OCI-M2 (cell line): Measurements from ENCODE around the gene RHAG.
"Not testable (repeated sequence)": the region's sequence is repeated elsewhere in the genome, so short reads cannot be mapped to it uniquely, and the experiment has no call there.

Source experiments
- DNase-seq: peaks from one replicate; lab custom pipeline; 2025; ENCODE audit not compliant: unreplicated experiment; lab: John Stamatoyannopoulos, UW

Gene RHAG

GRCh38 chr6:49635978-49636712 lies 494 bp downstream of the RHAG start:
- DNase-seq, result no peak

- DNase-seq, result no peak
These were observed 1.2 kb downstream of the RHAG start for GRCh38 chr6:49635480-49635879.

GRCh38 chr6:49634836-49635218 lies 1.8 kb downstream of the RHAG start:
- no peak for DNase-seq

GRCh38 chr6:49634092-49634835 lies 2.4 kb downstream of the RHAG start:
- no peak for DNase-seq

GRCh38 chr6:49633541-49633940 lies 3.1 kb downstream of the RHAG start:
- DNase-seq, result no peak

- DNase-seq, result no peak
These were observed 3.9 kb downstream of the RHAG start for GRCh38 chr6:49632727-49633126.

- not testable (repeated sequence) for DNase-seq
These were observed 7.1 kb downstream of the RHAG start for GRCh38 chr6:49629485-49630088.

GRCh38 chr6:49626811-49627210 lies 9.8 kb downstream of the RHAG start:
- DNase-seq, result no peak

- no peak for DNase-seq
These were observed 18.4 kb downstream of the RHAG start for GRCh38 chr6:49618257-49618656.

GRCh38 chr6:49614144-49614543 lies 22.5 kb downstream of the RHAG start:
- DNase-seq, result not testable (repeated sequence)

- no peak for DNase-seq
These were observed 27.4 kb downstream of the RHAG start for GRCh38 chr6:49609285-49609684.

GRCh38 chr6:49608275-49608674 lies 28.4 kb downstream of the RHAG start:
- DNase-seq, result not testable (repeated sequence)

GRCh38 chr6:49607391-49607982 lies 29.2 kb downstream of the RHAG start:
- DNase-seq, result no peak

GRCh38 chr6:49606721-49607390 lies 29.8 kb downstream of the RHAG start:
- no peak for DNase-seq

- DNase-seq, result not testable (repeated sequence)
These were observed 32.6 kb downstream of the RHAG start for GRCh38 chr6:49604080-49604479.

- DNase-seq, result not testable (repeated sequence)
These were observed 49.4 kb downstream of the RHAG start for GRCh38 chr6:49587262-49587661.

GRCh38 chr6:49582529-49582928 lies 54.1 kb downstream of the RHAG start:
- no peak for DNase-seq

- DNase-seq, result no peak
These were observed 57.0 kb downstream of the RHAG start for GRCh38 chr6:49579649-49580048.

GRCh38 chr6:49576618-49577017 lies 60.0 kb downstream of the RHAG start:
- DNase-seq, result no peak

GRCh38 chr6:49570474-49571079 lies 66.1 kb downstream of the RHAG start:
- no peak for DNase-seq

- no peak for DNase-seq
These were observed 70.8 kb downstream of the RHAG start for GRCh38 chr6:49565855-49566254.
